GM12891 (cell line): Measurements from ENCODE around the gene TBCB.

ENCODE experiments used
- POLR2A ChIP-seq: IDR thresholded peaks from 2 replicates; pipeline ENCODE4 v1.6.1; 2011; ENCODE audit warnings: low read depth, low read length, control low read depth
- POLR2AphosphoS5 ChIP-seq: IDR thresholded peaks from 2 replicates; pipeline ENCODE4 v1.6.1; 2011; ENCODE audit warnings: low read depth, low read length, control low read depth
- SPI1 ChIP-seq: IDR thresholded peaks from 2 replicates; pipeline ENCODE4 v1.6.1; 2011; ENCODE audit warnings: low read depth, low read length, control low read depth
- TAF1 ChIP-seq: IDR thresholded peaks from 2 replicates; pipeline ENCODE4 v1.6.1; 2011; ENCODE audit warnings: low read depth, low read length, control low read depth

DNA sequence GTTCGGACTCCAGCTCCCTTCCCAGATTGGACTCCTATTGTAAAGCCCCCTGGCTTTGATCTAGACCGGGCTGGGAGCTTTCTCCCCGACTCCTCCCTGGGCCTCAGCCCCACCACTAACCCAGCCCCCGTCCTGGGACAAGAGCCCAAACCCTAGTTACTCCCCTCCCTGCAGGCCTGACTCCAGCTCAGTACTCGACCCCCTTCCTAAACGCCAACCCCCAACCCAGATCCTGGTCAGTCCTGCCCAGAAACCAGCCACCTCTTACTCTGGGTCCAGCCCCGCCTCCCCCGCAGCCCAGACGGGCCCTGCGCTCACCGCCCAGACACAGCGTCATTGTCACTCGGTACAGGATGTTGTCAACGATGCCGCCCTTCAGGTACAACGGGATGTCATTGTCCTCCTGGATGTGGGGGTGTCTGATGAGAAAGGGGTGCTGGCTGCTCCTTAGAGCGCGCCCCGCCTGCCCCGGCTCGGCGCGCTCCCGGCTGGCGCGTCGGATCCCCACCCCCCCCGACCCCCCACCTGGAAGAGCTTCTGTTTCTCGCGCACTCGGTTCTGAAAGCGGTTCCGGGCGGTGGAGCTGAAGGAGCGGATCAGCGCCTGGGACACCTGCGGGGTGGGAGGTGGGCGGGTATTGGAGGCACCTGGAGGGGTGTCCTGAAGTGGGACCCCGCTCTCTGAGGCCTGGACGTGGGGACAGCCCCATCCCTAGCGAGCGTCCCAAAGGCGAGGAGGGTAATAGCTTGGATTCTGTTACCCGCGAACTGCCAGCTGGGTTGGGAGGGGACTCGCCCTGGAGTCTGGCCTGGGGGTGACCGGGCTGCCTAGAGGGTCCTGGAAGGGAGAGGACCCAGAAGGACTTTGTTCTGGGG lies 36.1 kb downstream of the TBCB start:
- no peak for TF ChIP-seq POLR2A
- no peak for TF ChIP-seq TAF1
- TF ChIP-seq SPI1 = no peak
- TF ChIP-seq POLR2AphosphoS5 = no peak
